K562 (cell line): ENCODE measurements around the gene UBE2V1. TPM values are rescaled to one million over a fixed set of nuclear protein-coding genes. Genes with fewer than 3 reads are reported as not detected.
A peak's percentile ranks its signal among the peaks of the same experiment; 100 is the strongest.

Experiments used
- ADNP ChIP-seq: fragments of 200-800 bp; sonication (Bioruptor generic); IDR thresholded peaks from 2 replicates; pipeline ENCODE4 v1.6.1; 2016; ENCODE audit warnings: missing genetic modification characterization, missing compliant biosample characterization
- ARID1B ChIP-seq: fragments of 450-650 bp; IDR thresholded peaks from 2 replicates; pipeline ENCODE4 v1.6.1; 2016; ENCODE audit warnings: antibody characterized with exemption, mild to moderate bottlenecking, inconsistent platforms
- BDP1 ChIP-seq: IDR thresholded peaks from 3 replicates; pipeline ENCODE4 v1.6.1; 2011; ENCODE audit not compliant: insufficient read length, insufficient read depth
- CTCF ChIP-seq, 3 experiments: IDR thresholded peaks in 2 of 3; conservative IDR thresholded peaks in 1 of 3; 2 replicates each; pipeline ENCODE4 v1.5.1; 2011 to 2012; ENCODE audit warnings: low read length in 3 of 3, mild to moderate bottlenecking in 3 of 3, control low read depth in 2 of 3, improper control_type of control experiment in 1 of 3, inconsistent platforms in 1 of 3, low read depth in 1 of 3, mixed read lengths in 1 of 3, moderate library complexity in 1 of 3; ENCODE audit not compliant: insufficient read depth in 2 of 3
- DDX20 ChIP-seq: fragments of 450-650 bp; IDR thresholded peaks from 2 replicates; pipeline ENCODE4 v1.6.1; 2016; ENCODE audit warnings: missing genetic modification characterization, low read depth, mild to moderate bottlenecking, missing compliant biosample characterization, moderate library complexity
- E2F1 ChIP-seq: sonication (generic); formaldehyde crosslinking; IDR thresholded peaks from 2 replicates; pipeline ENCODE4 v1.8.1; 2023; ENCODE audit warnings: mild to moderate bottlenecking, missing genetic modification reagents, moderate library complexity
- E2F4 ChIP-seq: sonication (generic); formaldehyde crosslinking; IDR thresholded peaks from 2 replicates; pipeline ENCODE4 v1.8.0; 2022; ENCODE audit warnings: mild to moderate bottlenecking, low read depth, missing genetic modification reagents
- HDAC3 ChIP-seq: fragments of 450-650 bp; IDR thresholded peaks from 2 replicates; pipeline ENCODE4 v1.6.1; 2018; ENCODE audit warnings: borderline replicate concordance, mild to moderate bottlenecking, moderate library complexity; ENCODE audit not compliant: partially characterized antibody
- NFE2 ChIP-seq: IDR thresholded peaks from 2 replicates; pipeline ENCODE4 v1.6.1; 2014; ENCODE audit warnings: antibody characterized with exemption, low read depth
- TEAD4 ChIP-seq, 2 experiments: sonication (generic) in 1 of 2; formaldehyde crosslinking in 1 of 2; IDR thresholded peaks; 2 replicates each; pipeline versions ENCODE4 v1.6.1 to v1.8.0; 2012 to 2022; ENCODE audit warnings: borderline replicate concordance in 1 of 2, inconsistent platforms in 1 of 2, low read length in 1 of 2, mild to moderate bottlenecking in 1 of 2, missing genetic modification reagents in 1 of 2
- YY1 ChIP-seq, 3 experiments: IDR thresholded peaks; 2 replicates each; pipeline ENCODE4 v1.6.1; 2011; ENCODE audit warnings: low read length in 2 of 3, mild to moderate bottlenecking in 2 of 3, moderate library complexity in 2 of 3, borderline replicate concordance in 1 of 3, control low read depth in 1 of 3, low read depth in 1 of 3; ENCODE audit not compliant: insufficient read depth in 3 of 3, insufficient replicate concordance in 2 of 3, control insufficient read depth in 1 of 3, insufficient read length in 1 of 3; ENCODE audit errors: extremely low read depth in 1 of 3
- ZNF3 ChIP-seq: fragments of 250-450 bp; sonication (Bioruptor Pico); IDR thresholded peaks from 2 replicates; pipeline ENCODE4 v1.5.0; 2021; ENCODE audit warnings: mild to moderate bottlenecking, moderate library complexity
- ZNF316 ChIP-seq: fragments of 450-650 bp; IDR thresholded peaks from 2 replicates; pipeline ENCODE4 v1.6.1; 2016
- ZNF431 ChIP-seq: sonication (generic); formaldehyde crosslinking; IDR thresholded peaks from 2 replicates; pipeline ENCODE4 v1.8.0; 2022; ENCODE audit warnings: mild to moderate bottlenecking, missing genetic modification reagents
- ZNF436 ChIP-seq: fragments of 250-450, 450-650 bp; sonication (Bioruptor Pico); formaldehyde crosslinking; IDR thresholded peaks from 2 replicates; pipeline ENCODE4 v1.7.0; 2020; ENCODE audit warnings: mild to moderate bottlenecking
- ZNF589 ChIP-seq: fragments of 200-800 bp; sonication (Bioruptor generic); IDR thresholded peaks from 2 replicates; pipeline ENCODE4 v1.6.1; 2016; ENCODE audit warnings: low read depth, missing genetic modification characterization, missing compliant biosample characterization
- ZNF699 ChIP-seq: fragments of 250-450 bp; sonication (Bioruptor Pico); IDR thresholded peaks from 2 replicates; pipeline ENCODE4 v1.8.0; 2021; ENCODE audit warnings: mild to moderate bottlenecking, moderate library complexity; ENCODE audit not compliant: insufficient replicate concordance
- ZNF740 ChIP-seq, 3 experiments: fragments of 200-800 bp in 1 of 3; sonication (Bioruptor generic) in 1 of 3; sonication (generic) in 1 of 3; formaldehyde crosslinking in 1 of 3; IDR thresholded peaks; 2 replicates each; pipeline versions ENCODE4 v1.6.1 to v1.8.0; 2016 to 2022; ENCODE audit warnings: mild to moderate bottlenecking in 2 of 3, missing compliant biosample characterization in 2 of 3, missing genetic modification characterization in 2 of 3, missing genetic modification reagents in 1 of 3
- polyA plus RNA-seq, 8 experiments: library from polyadenylated mRNA; depleted of rRNA in 4 of 8; stranded (reverse) in 5 of 8; unstranded in 3 of 8; fragments of >200 nt; fragmentation: Nextera tagmentation in 2 of 8; fragmentation: Illumina TruSeq in 1 of 8; extraction: Ambion mirVana in 2 of 8; extraction: Trizol in 1 of 8; gene quantifications; 2 replicates each; pipeline versions ENCODE4 v1.2.1 to v1.2.3, GENCODE V29; 2011 to 2014; ENCODE audit warnings: inconsistent platforms in 1 of 8, missing spikeins in 1 of 8
- total RNA-seq, 7 experiments: library from RNA; depleted of rRNA in 6 of 7; stranded (reverse); fragments of >200 nt in 6 of 7; fragmentation: Illumina TruSeq in 2 of 7; extraction: Trizol in 2 of 7; gene quantifications; 2 replicates each; pipeline versions ENCODE4 v1.2.1 to v1.2.3, GENCODE V29; 2011 to 2021; ENCODE audit warnings: low replicate concordance in 1 of 7
- TF ChIP-seq, protein P1 (sequence below): sonication (generic); formaldehyde crosslinking; IDR thresholded peaks from 2 replicates; pipeline ENCODE4 v1.8.1; 2023; ENCODE audit warnings: mild to moderate bottlenecking, missing genetic modification reagents

The UBE2V1 gene
- total and polyA plus RNA-seq, 9 of the 15 experiments (the other 6 are each of a cell fraction or from before 2014, with no cell fraction given), result 93.0 to 357 (median 119) TPM

- no peak for TF ChIP-seq E2F1 (CRISPR knock-in tag)
- TF ChIP-seq ZNF431 (CRISPR knock-in tag), result no peak
- peak; percentile 29; the same call in 1 of the 2 replicates for TF ChIP-seq ARID1B
- TF ChIP-seq ZNF3 (CRISPR knock-in tag), result no peak
- no peak for TF ChIP-seq ZNF436 (CRISPR knock-in tag)
- TF ChIP-seq ZNF699 (CRISPR knock-in tag), result no peak
- no peak for TF ChIP-seq ZNF589 (CRISPR knock-in tag)
- TF ChIP-seq, protein P1, sequence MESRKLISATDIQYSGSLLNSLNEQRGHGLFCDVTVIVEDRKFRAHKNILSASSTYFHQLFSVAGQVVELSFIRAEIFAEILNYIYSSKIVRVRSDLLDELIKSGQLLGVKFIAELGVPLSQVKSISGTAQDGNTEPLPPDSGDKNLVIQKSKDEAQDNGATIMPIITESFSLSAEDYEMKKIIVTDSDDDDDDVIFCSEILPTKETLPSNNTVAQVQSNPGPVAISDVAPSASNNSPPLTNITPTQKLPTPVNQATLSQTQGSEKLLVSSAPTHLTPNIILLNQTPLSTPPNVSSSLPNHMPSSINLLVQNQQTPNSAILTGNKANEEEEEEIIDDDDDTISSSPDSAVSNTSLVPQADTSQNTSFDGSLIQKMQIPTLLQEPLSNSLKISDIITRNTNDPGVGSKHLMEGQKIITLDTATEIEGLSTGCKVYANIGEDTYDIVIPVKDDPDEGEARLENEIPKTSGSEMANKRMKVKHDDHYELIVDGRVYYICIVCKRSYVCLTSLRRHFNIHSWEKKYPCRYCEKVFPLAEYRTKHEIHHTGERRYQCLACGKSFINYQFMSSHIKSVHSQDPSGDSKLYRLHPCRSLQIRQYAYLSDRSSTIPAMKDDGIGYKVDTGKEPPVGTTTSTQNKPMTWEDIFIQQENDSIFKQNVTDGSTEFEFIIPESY (CRISPR knock-in tag), result peak; percentile 56; the same call in 1 of the 2 replicates
- no peak for TF ChIP-seq ADNP (tag)
- TF ChIP-seq CTCF (IDR thresholded peaks at IDR 0.05 in 2 of 3, conservative IDR thresholded peaks at IDR 0.05 in 1 of 3; ENCODE audit: insufficient read depth in 2 of 3, low read depth in 1 of 3, low read length in 3 of 3), result 0 out of 6 replicates have a peak, but pooled peaks of 2 of the 3 experiments have one; percentile 4 to 11
- TF ChIP-seq DDX20 (tag), result no peak
- TF ChIP-seq ZNF316, result peak; percentile 40; the same call in 1 of the 2 replicates
- no peak for TF ChIP-seq ZNF740 (CRISPR knock-in tag; IDR thresholded peaks at IDR 0.05)
- no peak for TF ChIP-seq ZNF740 (tag; IDR thresholded peaks at IDR 0.05)
- TF ChIP-seq YY1 (IDR thresholded peaks at IDR 0.05; ENCODE audit: borderline replicate concordance in 1 of 3, control insufficient read depth in 1 of 3, extremely low read depth in 1 of 3, insufficient read depth in 3 of 3, insufficient read length in 1 of 3, insufficient replicate concordance in 2 of 3, low read depth in 1 of 3, low read length in 2 of 3), result no peak
- TF ChIP-seq NFE2, result peak; percentile 66
- TF ChIP-seq E2F4 (CRISPR knock-in tag), result no peak
- no peak for TF ChIP-seq HDAC3
- no peak for TF ChIP-seq BDP1
- no peak for TF ChIP-seq TEAD4 (IDR thresholded peaks at IDR 0.05; ENCODE audit: low read length)
- no peak for TF ChIP-seq TEAD4 (CRISPR knock-in tag; IDR thresholded peaks at IDR 0.05; ENCODE audit: borderline replicate concordance)
These were observed 57.3 kb downstream of the UBE2V1 start (continued) for GRCh38 chr20:50055524-50056083.
